GM21786 (cell line): ENCODE results near the gene TRIM31.
"Not testable (repeated sequence)": the region's sequence is repeated elsewhere in the genome, so short reads cannot be mapped to it uniquely, and the experiment has no call there.

Experiments
- ATAC-seq: cut with Tn5 transposase; IDR thresholded peaks from one replicate; pipeline ENCODE4 v1.9.1; 2021; ENCODE audit not compliant: unreplicated experiment

The TRIM31 gene

DNA sequence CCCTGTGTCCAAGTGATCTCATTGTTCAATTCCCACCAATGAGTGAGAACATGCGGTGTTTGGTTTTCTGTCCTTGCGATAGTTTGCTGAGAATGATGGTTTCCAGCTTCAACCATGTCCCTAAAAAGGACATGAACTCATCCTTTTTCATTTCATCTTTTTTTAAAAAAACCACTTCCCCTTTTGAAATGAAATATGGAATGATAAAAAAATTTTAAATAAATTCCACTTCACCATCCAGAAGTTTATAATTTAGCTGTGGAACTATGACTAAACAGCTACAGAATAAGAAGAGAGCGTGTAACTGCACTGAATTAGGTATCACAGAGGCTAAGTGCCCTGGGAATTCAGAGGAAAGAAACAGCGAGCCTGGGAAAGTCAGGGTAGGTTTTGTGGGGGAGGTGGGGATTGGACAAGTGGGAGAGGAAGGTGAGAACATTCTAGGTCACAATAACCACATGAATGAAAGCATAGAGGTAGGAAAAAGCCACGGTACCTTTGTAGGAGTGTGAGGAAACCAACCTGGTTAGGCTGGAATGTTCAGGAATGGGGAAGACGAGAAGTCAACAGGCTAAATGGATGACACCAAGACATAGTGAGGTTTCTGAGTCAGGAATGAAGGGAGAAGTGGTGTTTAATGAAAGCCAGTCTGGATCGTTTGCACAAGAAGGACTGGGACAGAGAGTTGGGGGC lies 37.1 kb upstream of the TRIM31 start:
- no peak for ATAC-seq

- ATAC-seq, result no peak
Measured at GRCh38 chr6:30149234-30149633, 36.3 kb upstream of the TRIM31 start.

DNA sequence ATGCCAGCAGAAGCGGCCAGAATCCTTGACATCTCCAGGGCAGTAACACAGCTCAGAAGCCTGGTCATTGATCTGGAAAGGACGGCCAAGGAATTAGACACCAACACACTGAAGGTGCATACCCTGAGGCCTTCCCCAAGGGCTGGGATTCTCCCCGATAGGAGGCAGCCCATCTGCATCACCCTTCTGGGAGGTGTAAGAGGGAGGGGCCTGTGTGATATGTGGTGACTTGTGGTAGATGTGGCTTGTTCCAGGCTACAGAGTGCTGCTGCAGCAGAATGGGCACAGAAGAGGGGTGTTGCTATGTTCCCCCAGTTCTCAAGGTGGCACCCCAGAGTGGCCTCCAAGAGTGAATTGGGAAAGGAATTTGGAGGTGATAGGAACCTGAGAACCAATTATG lies 34.2 kb upstream of the TRIM31 start:
- ATAC-seq, result no peak

DNA sequence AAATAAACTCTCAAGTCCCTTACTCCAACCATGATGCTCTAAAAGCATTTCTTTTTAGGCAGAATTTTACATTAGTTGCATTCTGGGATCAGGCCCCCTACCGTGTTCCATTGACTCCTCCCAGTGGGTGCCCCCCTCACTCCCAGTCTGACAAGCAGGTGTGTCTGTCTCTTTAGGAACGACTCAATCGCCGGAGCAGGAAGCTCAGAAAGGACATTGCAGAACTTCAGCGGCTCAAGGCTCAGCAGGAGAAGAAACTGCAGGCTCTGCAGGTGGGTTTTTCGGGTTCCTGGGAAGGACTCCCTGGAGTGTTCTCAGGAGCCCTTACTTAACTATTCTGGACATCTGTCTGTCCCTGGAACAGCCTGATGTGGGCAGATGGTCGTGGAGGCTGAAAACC lies 32.9 kb upstream of the TRIM31 start:
- no peak for ATAC-seq

DNA sequence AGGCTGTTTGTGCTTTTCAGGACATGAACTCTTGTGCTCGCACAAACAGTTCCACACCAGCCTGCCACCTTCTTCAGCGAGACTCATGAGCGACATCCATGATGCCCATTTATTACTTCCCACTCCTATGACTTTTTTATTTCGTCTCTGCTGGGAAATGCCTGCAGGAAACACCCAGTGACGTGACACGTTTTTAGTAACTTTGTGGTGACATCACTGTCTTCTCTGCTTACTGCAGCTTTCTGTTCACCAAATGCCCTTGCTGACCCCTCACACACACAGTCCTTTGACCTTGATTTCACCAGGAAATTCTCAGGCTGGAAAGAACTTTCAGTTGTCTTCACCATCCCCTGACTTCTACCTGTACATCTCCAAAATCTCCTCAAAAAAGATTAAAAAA lies 31.9 kb upstream of the TRIM31 start:
- no peak for ATAC-seq

- no peak for ATAC-seq
Measured at GRCh38 chr6:30143780-30144179, 30.9 kb upstream of the TRIM31 start.

- no peak for ATAC-seq
Measured at GRCh38 chr6:30142665-30143064, 29.8 kb upstream of the TRIM31 start.

GRCh38 chr6:30140240-30140639 lies 27.4 kb upstream of the TRIM31 start:
- ATAC-seq, result not testable (repeated sequence)

DNA sequence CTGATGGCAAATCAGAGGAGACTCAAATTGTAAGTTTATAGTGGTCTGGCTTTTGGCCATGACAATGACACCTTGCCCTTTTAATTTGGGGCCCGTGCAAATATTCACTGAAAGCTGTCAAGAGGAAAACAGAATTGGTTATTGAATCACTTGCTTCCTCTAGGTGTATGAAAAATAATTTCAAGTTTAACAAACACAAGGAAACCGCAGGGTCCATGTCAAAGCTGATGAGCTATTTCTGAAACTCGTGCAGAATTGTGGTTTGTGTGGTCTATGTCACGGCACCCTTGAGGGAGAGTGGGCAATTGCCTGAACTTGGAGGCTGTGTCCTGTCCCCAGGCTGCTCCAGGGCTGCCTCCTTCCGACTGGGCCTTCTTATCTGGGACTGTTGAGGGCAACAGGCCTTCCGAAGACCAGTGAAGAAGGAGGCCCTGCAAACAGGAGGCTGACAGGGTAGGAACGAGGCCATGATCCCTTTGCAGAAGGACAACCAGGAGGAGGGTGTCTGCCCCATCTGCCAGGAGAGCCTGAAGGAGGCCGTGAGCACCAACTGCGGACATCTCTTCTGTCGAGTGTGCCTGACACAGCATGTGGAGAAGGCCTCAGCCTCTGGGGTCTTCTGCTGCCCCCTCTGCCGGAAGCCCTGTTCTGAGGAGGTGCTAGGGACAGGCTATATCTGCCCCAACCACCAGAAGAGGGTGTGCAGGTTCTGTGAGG lies 23.8 kb upstream of the TRIM31 start:
- ATAC-seq, result no peak

- no peak for ATAC-seq
Measured at GRCh38 chr6:30135757-30136156, 22.9 kb upstream of the TRIM31 start, which contains the start of gene TRIM40. TSS of gene TRIM40 (plus strand) at chr6:30136140. CDS start at chr6:30137037, 897 bp downstream.

DNA sequence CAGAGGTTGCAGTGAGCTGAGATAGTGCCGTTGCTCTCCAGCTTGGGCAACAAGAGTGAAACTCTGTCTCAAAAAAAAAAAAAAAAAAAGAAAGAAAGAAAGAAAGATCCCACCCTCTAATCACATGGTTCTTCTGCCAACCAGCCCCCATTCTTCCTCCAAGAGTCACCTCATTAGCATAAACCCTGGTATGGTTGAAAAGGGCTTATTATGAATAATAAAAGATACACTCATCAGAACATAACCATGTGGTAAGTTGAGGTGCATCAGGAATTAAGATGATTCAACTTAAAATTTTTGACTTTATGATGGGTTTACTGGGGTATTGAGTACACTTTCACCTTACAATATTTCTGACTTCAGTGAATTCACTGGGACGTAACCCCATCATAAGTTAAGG lies 22.3 kb upstream of the TRIM31 start:
- ATAC-seq, result no peak

DNA sequence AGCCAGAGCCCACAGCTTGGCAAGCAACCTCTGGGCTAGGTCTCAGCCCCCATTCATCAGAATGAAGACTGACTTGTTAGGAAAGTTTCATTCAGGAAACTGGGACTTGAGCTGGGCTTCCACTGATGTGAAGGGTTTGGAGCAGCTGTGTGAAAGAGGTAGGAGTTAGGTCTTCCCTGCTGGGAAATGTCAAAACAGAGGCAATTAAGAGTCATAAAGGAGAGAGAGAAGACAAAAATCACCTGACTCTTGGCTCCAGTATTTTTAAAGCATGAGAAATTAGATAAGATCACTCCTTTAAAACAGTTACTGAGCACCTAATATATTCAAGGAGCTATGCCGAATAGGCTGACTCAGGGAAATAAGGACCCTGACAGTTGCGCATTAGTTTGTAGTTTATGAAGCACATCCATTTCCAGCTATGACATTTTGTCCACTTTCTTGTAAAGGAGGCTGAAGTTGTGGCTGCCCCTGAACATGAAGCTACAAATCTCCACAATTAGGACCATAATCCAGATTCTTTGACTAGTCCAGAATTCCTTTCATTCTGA lies 19.1 kb upstream of the TRIM31 start:
- ATAC-seq, result no peak

DNA sequence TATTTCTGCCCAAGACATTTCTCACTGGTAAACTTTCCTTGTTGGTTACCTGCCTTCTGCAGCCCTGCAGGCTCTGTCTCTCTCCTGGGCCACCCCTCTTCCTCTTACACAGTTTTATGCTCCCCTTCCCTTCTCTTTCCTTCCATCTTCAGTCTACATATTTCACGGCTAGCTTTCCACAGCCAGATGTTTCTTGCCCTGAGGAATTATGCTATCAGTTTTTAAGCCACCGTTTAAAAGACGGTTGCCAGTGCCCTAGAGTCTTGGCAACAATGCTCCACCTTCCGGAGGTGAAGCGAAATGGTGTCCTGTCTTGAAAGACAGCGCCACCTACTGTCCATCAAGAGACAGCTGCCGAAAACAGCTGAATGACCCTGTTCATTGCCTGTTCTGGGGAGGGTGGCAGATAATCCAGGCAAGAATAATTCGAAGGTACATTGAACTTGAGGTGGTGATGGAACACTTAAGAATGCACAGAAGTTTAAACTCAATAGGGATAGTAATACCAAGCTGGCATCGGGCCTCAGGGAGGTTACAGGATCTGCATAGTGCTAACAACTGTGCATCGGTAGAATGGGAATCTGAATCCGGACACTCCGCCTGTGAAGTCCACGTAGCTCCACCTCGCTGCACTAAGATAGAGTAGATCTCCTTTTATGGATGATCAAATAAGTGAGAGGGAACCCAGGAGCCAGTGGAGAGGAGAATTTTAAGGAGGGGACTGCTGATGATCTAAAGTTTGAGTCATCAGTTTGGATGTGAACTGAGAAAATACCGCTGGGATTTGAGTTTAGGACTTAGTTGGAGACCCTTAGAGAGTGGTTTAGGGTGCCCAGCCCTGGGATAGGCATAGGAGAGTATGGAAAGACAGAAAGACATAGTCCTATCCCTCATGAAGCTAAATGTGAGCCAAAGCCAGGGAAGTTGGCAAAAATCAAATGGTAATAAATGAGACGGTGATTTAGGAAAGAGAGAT lies 18.3 kb upstream of the TRIM31 start:
- ATAC-seq, result peak; percentile 72

DNA sequence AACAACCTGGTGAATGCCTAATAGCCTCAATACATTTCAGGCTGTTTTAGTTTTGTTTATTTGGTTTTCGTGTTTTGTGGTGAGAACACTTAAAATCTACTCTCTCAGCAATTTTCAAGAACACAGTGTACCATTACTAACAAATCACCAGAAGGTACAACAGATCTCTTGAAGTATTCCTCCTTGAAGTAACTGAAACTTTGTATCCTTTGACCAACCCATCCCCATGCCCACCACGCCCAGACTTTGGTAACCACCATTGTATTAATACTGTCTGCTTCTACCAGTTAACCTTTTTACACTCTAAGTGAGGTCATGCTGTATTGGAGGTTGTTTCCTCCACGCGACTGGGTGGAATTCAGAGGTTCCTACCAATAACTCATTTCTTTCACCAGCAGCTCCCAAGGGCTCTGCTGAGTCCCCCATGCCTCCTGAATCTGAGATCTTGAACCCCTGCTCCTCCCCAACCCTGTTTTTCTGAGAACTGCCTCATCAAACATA lies 17.3 kb upstream of the TRIM31 start:
- ATAC-seq, result no peak

DNA sequence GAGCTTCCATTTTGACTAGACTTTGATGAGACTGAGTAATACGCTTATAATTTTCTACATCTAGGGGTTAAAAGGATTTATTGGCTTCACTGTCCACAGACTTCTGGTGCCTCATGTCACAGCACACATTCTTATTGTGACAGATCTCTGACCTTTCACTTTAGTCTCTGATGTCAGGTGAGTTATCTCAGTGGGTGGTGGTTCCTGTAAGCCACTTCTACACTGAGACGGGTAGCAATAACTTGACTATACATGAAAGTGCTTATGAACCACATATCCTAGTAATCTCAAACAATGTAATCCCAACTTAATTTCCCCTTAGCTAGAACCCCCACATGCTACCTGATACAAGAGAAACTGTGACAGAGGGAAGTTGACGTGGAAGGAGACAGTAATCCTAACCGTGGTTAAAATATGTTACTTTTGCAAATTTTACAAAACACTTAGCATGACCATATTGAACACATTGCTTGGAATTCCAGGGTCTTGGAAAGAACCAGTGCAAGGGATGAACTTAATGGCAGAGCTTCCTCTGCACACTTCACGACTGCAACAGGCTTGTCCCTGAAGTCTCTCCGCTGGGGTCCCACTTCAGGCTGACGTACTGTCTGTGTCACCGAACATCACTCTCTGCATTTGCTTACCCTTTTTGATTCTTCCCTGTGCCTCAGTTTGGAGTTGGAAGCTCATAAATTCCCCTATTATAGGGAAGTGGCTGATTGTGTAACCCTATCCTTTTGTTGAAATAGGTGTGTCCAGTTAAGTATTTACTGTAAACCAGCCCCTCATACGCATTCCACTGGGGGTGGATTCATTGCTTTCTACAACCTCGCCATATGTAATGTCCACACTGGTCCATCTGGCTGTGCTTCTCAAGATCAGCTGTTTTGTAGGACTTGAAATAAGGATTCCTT lies 16.6 kb upstream of the TRIM31 start:
- ATAC-seq, result no peak

DNA sequence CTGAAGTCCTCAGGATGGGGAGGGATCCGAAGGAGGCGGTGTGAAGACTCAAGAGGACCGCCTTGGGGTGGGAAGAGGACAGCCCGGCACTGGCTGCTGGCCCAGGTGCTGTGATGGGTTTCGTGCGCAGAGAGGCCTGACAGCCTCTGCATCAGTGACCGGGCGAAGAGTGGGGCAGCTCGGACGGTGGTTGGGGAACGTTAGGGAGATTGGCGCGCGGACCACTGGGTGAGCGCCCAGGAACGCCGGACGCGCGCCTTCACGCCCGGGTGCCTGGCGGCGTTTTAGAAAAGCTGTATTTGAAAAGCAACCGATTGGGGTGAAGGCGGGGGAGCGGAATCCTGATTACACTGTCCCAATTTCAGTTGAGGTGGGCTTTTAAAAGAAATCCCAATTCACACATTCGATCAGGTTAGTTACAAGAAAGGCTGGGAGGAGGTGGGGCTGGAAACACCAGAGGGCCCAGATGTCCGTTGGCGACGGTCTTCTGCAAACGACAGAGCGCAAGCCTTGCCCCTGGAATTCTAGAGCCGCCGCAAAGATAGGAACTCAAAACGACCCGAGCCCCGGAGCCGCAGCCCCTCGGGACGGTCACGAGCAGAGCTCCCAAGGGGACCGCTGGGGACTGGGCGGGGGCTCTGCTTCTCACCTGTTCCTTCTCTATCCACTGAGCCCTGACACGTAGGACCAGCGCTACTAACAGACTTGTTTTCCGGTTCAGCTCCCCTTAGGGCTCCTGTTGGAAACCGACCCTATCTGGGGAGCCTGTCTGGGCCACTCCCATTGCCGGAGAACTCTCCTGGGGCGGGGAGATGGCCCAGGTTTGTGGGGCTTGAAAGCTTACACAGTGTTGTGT lies 14.6 kb upstream of the TRIM31 start:
- no peak for ATAC-seq

GRCh38 chr6:30122515-30122914 lies 9.6 kb upstream of the TRIM31 start:
- no peak for ATAC-seq

GRCh38 chr6:30121446-30122366 lies 8.8 kb upstream of the TRIM31 start:
- no peak for ATAC-seq
